Transverse colon (tissue), 4 donors: ENCODE measurements around the gene SMIM17.

Experiments
- CTCF ChIP-seq, 5 experiments: fragments of 200-600 bp in 3 of 5; fragments of 450-650 bp in 2 of 5; sonication (generic) in 3 of 5; IDR thresholded peaks; 1 replicate in 2 of 5; 2 replicates in 3 of 5; pipeline ENCODE4 v1.5.1; 2016 to 2017; ENCODE audit warnings: antibody characterized with exemption in 5 of 5, inconsistent platforms in 3 of 5, mild to moderate bottlenecking in 2 of 5, moderate library complexity in 1 of 5
- EP300 ChIP-seq: sonication (generic); formaldehyde crosslinking; IDR thresholded peaks from one replicate; pipeline ENCODE4 v1.6.1; 2017; ENCODE audit warnings: antibody characterized with exemption, low read depth
- POLR2A ChIP-seq: fragments of 450-650 bp; IDR thresholded peaks from one replicate; pipeline ENCODE4 v1.6.1; 2016; ENCODE audit warnings: antibody characterized with exemption, mild to moderate bottlenecking, moderate library complexity
- POLR2AphosphoS5 ChIP-seq, 3 donors: sonication (generic); formaldehyde crosslinking; IDR thresholded peaks; one replicate each; pipeline ENCODE4 v1.6.1; 2016; ENCODE audit warnings: antibody characterized with exemption in 3 of 3

- TF ChIP-seq CTCF (IDR thresholded peaks at IDR 0.05) (no peak), EP300 (no peak), POLR2A (no peak), POLR2AphosphoS5 (IDR thresholded peaks at IDR 0.05) (no peak)
These were observed 35.2 kb downstream of the SMIM17 start for GRCh38 chr19:56678205-56678604.
